K562 (cell line): ENCODE data around the gene TMEM248. TPM values are rescaled to one million over a fixed set of nuclear protein-coding genes. Genes with fewer than 3 reads are reported as not detected.

Experiments used
- ARID1B ChIP-seq: fragments of 450-650 bp; IDR thresholded peaks from 2 replicates; pipeline ENCODE4 v1.6.1; 2016; ENCODE audit warnings: antibody characterized with exemption, mild to moderate bottlenecking, inconsistent platforms
- BCL6 ChIP-seq: fragments of 250-450 bp; sonication (Bioruptor Pico); IDR thresholded peaks from 2 replicates; pipeline ENCODE4 v1.4.0; 2020
- BMI1 ChIP-seq: fragments of 150-350 bp; IDR thresholded peaks from 2 replicates; pipeline ENCODE4 v1.6.1; 2014; ENCODE audit warnings: low read length
- FOS ChIP-seq: IDR thresholded peaks from 3 replicates; pipeline ENCODE4 v1.6.1; 2011; ENCODE audit not compliant: insufficient read length; ENCODE audit errors: extremely low read depth
- HMG20B ChIP-seq: fragments of 250-450 bp; sonication (Bioruptor Pico); IDR thresholded peaks from 2 replicates; pipeline ENCODE4 v1.5.0; 2021; ENCODE audit warnings: mild to moderate bottlenecking
- KDM4B ChIP-seq, 2 experiments: fragments of 450-650 bp in 1 of 2; sonication (generic) in 1 of 2; IDR thresholded peaks; 2 replicates each; pipeline ENCODE4 v1.6.1; 2016 to 2017; ENCODE audit warnings: borderline replicate concordance in 2 of 2, antibody characterized with exemption in 1 of 2, low read depth in 1 of 2, mild to moderate bottlenecking in 1 of 2
- PML ChIP-seq: IDR thresholded peaks from 2 replicates; pipeline ENCODE4 v1.6.1; 2012; ENCODE audit warnings: low read length, inconsistent platforms
- SP2 ChIP-seq: IDR thresholded peaks from 2 replicates; pipeline ENCODE4 v1.6.1; 2011; ENCODE audit warnings: mild to moderate bottlenecking, low read depth, low read length, moderate library complexity; ENCODE audit not compliant: poor library complexity, severe bottlenecking; ENCODE audit errors: extremely low read depth
- SPI1 ChIP-seq: IDR thresholded peaks from 2 replicates; pipeline ENCODE4 v1.6.1; 2011; ENCODE audit warnings: low read depth, low read length, control low read depth, borderline replicate concordance
- TBP ChIP-seq: optimal IDR thresholded peaks from 2 replicates; pipeline ENCODE3; 2011; ENCODE audit warnings: low read depth, low read length, improper control_type of control experiment
- ZBTB17 ChIP-seq: fragments of 450-650 bp; formaldehyde crosslinking; IDR thresholded peaks from 2 replicates; pipeline ENCODE4 v1.4.0; 2020; ENCODE audit warnings: mild to moderate bottlenecking
- ZKSCAN8 ChIP-seq: fragments of 200-800 bp; sonication (Bioruptor generic); IDR thresholded peaks from 2 replicates; pipeline ENCODE4 v1.6.1; 2016; ENCODE audit warnings: missing genetic modification characterization, missing compliant biosample characterization
- ZNF318 ChIP-seq, 2 experiments: fragments of 450-650 bp; IDR thresholded peaks; 2 replicates each; pipeline ENCODE4 v1.6.1; 2016; ENCODE audit warnings: mild to moderate bottlenecking in 2 of 2, borderline replicate concordance in 1 of 2, low read depth in 1 of 2, moderate library complexity in 1 of 2
- polyA plus RNA-seq, 8 experiments: library from polyadenylated mRNA; depleted of rRNA in 4 of 8; stranded (reverse) in 5 of 8; unstranded in 3 of 8; fragments of >200 nt; fragmentation: Nextera tagmentation in 2 of 8; fragmentation: Illumina TruSeq in 1 of 8; extraction: Ambion mirVana in 2 of 8; extraction: Trizol in 1 of 8; gene quantifications; 2 replicates each; pipeline versions ENCODE4 v1.2.1 to v1.2.3, GENCODE V29; 2011 to 2014; ENCODE audit warnings: inconsistent platforms in 1 of 8, missing spikeins in 1 of 8
- total RNA-seq, 7 experiments: library from RNA; depleted of rRNA in 6 of 7; stranded (reverse); fragments of >200 nt in 6 of 7; fragmentation: Illumina TruSeq in 2 of 7; extraction: Trizol in 2 of 7; gene quantifications; 2 replicates each; pipeline versions ENCODE4 v1.2.1 to v1.2.3, GENCODE V29; 2011 to 2021; ENCODE audit warnings: low replicate concordance in 1 of 7
- TF ChIP-seq, protein P1 (sequence below): fragments of 450-650 bp; IDR thresholded peaks from 2 replicates; pipeline ENCODE4 v1.6.1; 2016; ENCODE audit warnings: low read depth, mild to moderate bottlenecking, moderate library complexity
- TF ChIP-seq, protein P2 (sequence below): sonication (generic); formaldehyde crosslinking; IDR thresholded peaks from 2 replicates; pipeline ENCODE4 v1.8.0; 2023; ENCODE audit warnings: mild to moderate bottlenecking, missing genetic modification reagents
- TF ChIP-seq, protein P3 (sequence below): fragments of 450-650 bp; IDR thresholded peaks from 2 replicates; pipeline ENCODE4 v1.6.1; 2016; ENCODE audit warnings: borderline replicate concordance

Gene TMEM248
- total and polyA plus RNA-seq, 9 of the 15 experiments (the other 6 are each of a cell fraction or from before 2014, with no cell fraction given) = 6.3 to 132 (median 64.4) TPM

- TF ChIP-seq ZNF318 (IDR thresholded peaks at IDR 0.05; ENCODE audit: borderline replicate concordance in 1 of 2, low read depth in 1 of 2) = peak in 1 of 2 experiments; percentile 77; a peak in 2 of 4 replicates
- TF ChIP-seq, protein P1, sequence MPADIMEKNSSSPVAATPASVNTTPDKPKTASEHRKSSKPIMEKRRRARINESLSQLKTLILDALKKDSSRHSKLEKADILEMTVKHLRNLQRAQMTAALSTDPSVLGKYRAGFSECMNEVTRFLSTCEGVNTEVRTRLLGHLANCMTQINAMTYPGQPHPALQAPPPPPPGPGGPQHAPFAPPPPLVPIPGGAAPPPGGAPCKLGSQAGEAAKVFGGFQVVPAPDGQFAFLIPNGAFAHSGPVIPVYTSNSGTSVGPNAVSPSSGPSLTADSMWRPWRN = no peak
- no peak for TF ChIP-seq FOS
- TF ChIP-seq PML = no peak; the same call in 1 of the 2 replicates
- no peak for TF ChIP-seq BMI1
- TF ChIP-seq, protein P2, sequence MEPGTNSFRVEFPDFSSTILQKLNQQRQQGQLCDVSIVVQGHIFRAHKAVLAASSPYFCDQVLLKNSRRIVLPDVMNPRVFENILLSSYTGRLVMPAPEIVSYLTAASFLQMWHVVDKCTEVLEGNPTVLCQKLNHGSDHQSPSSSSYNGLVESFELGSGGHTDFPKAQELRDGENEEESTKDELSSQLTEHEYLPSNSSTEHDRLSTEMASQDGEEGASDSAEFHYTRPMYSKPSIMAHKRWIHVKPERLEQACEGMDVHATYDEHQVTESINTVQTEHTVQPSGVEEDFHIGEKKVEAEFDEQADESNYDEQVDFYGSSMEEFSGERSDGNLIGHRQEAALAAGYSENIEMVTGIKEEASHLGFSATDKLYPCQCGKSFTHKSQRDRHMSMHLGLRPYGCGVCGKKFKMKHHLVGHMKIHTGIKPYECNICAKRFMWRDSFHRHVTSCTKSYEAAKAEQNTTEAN = 0 out of 2 replicates have a peak, but pooled peaks have one; percentile 85
- no peak for TF ChIP-seq ZBTB17 (CRISPR knock-in tag)
- TF ChIP-seq, protein P3, sequence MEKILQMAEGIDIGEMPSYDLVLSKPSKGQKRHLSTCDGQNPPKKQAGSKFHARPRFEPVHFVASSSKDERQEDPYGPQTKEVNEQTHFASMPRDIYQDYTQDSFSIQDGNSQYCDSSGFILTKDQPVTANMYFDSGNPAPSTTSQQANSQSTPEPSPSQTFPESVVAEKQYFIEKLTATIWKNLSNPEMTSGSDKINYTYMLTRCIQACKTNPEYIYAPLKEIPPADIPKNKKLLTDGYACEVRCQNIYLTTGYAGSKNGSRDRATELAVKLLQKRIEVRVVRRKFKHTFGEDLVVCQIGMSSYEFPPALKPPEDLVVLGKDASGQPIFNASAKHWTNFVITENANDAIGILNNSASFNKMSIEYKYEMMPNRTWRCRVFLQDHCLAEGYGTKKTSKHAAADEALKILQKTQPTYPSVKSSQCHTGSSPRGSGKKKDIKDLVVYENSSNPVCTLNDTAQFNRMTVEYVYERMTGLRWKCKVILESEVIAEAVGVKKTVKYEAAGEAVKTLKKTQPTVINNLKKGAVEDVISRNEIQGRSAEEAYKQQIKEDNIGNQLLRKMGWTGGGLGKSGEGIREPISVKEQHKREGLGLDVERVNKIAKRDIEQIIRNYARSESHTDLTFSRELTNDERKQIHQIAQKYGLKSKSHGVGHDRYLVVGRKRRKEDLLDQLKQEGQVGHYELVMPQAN = peak; percentile 100
- TF ChIP-seq SP2 = no peak
- TF ChIP-seq HMG20B = no peak
- TF ChIP-seq ZKSCAN8 (CRISPR knock-in tag) = no peak
- peak; percentile 61 for TF ChIP-seq TBP
- peak in 1 of 2 experiments; percentile 62; a peak in 1 of 4 replicates for TF ChIP-seq KDM4B (IDR thresholded peaks at IDR 0.05; ENCODE audit: borderline replicate concordance in 2 of 2, low read depth in 1 of 2)
- TF ChIP-seq ARID1B = peak; percentile 80
- TF ChIP-seq SPI1 = no peak
- no peak for TF ChIP-seq BCL6 (CRISPR knock-in tag)
These were observed at the start of gene TMEM248 (continued) for GRCh38 chr7:66920769-66921395.
